NCI-H1092 (cell line): ENCODE results near the gene WDTC1.
A peak's percentile ranks its signal among the peaks of the same experiment; 100 is the strongest.

Experiments used
- DNase-seq: peaks from one replicate; lab custom pipeline; 2025; lab: John Stamatoyannopoulos, UW

The WDTC1 gene

DNA sequence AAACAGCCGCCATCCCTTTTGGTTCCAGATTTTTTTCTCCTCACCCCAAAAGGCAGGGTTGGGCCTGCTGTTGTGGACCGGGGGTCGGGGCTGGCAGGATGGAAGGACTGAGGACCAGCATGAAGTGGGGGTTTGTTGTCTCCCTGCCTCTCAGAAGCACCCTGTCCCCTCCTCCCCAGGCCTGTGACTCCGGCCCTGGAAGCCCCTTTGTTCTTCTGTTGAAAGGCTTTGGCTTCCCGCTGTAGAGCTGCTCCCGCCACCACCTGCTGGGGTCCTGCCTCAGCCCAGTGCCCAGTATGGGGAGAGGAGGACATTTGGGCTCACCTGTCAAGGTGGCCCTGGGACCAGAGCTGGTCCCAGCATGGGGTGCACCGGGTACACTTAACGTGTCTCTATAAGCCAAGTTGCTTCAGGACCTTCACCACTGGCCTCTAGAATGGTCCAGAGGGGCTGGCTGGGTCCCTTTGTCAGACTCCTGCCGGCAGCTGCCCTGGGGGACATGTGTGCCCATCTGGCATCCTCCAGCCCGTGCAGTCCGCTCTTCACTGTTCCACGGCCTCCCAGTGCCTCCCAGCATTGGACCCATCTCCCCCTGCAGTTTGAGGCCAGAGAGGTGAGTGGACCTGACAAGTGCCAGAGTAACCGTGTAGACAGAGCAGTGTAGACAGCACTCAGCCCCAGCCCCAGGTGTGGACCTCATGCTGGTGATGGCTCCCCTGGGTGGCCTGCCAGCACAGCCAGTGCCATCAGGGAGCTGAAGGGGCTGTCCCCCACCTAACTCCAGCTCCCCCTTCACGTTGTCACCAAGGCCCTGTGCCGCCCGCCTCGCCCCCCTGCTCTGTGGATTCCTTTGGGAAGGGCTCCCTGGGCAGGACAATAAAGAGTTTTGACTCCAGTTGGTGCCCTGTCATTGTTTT lies 101.3 kb downstream of the WDTC1 start:
- DNase-seq = no peak

DNA sequence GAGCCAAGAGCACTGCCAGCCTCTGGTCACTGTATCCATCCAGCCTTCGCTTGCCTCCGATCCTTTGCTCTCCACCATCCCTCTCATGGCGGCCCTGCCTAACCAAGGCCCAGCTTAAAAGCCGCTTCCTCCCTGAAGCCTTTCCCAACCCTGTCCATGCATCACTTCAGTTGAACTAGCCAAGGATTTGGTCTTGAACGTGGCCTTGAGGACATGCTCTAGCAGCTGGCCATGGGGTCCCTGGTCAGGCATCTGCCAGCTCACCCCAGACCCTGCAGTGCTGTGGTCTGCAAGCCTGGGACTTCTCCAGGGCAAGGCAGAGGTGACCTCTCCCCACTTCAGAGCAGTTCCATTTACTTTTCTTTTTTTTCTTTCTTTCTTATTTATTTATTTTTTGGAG lies 102.3 kb downstream of the WDTC1 start:
- DNase-seq = no peak

DNA sequence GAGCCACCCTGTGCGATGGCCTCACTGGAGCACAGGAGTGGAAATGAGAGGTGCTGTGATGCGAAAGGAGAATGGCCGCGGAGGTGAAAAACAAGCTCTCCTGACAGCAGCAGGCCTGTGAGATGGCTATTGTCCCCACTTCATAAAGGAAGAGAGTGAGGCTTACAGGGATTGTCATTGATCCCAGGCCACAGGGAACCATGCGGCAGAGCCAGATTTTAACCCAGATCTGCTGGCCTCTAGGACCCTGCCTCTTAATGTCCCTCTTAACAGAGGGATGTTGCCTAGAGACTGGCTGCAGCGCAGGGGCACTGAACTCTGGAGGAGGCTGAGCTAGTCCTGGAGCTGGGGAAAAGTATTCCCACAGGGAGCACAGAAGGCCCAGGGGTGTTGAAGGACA lies 104.3 kb downstream of the WDTC1 start:
- DNase-seq = no peak

DNA sequence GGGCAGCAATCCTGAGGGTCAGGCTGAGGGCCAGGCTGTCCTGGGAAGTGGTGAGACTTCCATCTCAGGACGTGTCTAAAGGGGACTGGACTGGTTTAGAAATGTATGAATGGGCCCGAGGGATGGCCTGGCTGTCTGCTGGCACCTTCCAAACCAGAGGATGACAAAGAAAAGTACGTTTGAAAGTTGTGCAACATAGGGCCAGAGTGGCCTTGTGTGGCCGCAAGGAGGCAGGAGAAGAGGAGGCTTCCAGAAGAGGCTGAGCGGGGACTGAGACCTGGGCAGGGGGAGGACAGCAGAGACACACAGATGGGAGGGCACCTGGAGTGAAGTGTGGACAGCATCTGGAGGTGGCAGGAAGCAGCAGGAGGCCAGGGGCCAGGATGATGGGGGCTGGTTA lies 104.8 kb downstream of the WDTC1 start:
- DNase-seq = no peak

DNA sequence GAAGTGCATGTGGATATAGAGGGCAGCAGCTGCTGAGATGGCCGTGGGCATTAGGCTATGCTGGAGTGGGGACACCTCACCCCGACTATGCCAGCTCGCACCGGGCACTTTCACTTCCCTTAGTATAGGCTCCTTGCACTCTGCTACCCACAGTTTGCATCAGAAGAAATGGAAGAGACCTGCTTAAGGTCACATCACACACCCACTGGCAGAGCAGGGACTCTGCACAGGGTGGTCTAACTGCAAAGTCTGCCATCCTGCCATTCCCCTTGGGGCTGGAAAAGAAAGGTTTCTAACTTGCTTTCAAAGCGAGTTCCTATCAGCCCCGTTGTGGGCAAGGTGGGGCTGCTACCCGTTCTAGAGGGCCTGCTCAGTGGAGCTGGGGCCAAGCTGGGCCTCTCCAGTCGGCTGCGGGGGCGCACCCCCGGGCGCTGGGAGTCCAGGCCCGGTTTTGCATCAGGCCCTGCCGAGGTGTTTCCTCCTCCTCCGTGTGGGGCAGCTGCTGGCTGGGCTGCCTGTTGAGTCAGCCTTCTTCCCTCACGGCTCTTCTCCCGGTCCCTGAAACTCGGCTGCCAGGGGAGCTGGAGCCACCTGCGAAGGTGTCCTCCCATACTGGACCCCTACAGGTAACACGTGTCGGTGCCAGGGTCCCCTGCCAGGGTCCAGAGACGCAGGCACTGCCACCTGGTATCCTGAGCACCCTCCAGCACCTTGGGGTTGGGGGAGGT lies 107.3 kb downstream of the WDTC1 start, which contains the start of gene SYTL1:
SYTL1 (plus strand) TSS at position 498 of the 728 bp plus-strand sequence. CDS start 3,313 bp downstream, outside the sequence.
- DNase-seq = no peak

DNA sequence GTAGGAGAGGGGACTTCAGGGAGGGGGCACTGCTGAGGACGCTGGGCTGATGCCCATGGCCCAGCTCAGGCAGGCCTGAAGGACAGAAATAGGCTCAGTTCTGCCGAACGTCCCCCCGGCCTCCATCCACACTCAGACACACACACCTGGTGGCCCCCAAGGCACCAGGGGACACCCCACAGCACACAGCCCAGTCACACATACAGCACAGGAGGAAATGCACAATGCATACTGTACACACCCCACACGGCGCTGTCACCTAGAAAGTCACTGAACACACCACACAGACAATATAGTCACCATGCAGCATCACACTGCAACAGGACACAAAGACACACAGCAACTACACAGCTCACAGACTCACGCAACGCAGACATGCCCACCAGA lies 108.0 kb downstream of the WDTC1 start:
- no peak for DNase-seq

DNA sequence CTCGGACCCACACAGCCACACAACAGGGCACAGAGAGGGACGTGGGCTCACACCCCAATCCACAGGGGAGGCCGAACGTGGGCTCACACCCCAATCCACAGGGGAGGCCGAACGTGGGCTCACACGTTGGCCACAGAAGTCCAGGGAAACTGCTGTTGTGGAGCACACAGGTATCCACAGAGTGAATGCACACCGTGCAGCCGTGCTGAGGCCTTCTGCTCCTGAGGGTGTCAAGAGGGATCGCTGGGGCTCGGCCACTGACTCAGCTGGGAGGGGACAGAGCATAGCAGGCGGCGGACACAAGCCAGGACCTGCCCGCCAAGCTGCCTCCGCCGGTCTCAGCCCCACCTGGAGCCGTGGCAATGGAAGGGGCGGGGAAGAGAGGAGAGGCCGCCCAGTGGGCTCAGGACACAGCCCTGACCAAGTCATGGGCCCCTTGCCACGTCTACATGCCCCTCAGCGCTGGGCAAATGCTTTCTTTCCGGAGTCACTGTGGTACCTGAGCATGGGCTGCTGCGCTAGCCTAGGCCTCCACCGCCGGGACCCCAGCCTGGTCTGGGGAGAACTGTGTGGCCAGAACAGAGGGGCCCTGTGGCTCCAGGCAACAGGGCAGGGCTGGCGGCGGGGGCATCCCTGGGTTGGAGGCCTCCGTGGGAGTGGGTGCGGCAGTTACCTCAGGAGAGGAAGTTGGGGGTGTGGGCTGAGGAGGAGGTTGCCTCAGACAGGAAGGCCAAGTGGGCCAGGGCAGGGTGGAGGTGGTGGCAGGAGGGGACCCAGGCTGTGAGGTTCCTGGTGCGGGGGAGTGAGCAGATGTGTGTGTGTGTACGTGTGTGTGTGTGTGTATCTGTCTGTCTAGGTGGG lies 108.6 kb downstream of the WDTC1 start:
- DNase-seq = no peak

DNA sequence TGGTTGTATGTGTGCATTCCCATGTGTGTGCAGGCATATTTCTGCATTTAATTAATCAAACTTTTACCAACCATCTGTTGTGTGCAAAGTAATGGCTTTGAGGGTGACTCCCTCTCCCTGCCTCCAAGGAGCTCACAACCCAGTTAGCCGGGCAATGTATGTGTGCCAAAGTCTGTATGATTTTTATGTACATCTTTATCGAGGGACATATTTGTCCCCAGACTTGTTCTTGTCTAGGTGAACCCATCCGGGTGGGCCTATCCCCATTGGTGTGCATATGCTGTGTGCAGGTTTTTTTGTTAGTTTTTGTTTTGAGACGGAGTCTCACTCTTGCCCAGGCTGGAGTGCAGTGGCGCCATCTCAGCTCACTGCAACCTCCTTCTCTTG lies 109.2 kb downstream of the WDTC1 start:
- DNase-seq = no peak

DNA sequence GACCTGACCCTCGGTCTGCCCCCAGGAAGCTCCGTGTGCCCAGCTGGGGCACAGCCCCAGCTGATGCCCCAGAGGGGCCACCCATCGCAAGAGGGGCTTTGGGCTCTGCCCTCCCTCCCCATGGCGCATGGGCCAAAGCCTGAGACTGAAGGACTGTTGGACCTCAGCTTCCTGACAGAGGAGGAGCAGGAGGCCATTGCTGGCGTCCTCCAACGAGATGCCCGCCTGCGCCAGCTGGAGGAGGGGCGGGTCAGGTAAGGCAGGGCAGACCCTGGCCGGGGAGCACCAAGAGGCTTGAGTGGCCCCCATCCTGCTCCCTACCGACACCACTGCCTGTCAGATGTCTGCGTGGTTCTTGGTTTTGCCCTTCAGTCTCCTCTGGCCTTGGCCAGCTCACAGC lies 110.8 kb downstream of the WDTC1 start:
- DNase-seq = no peak

DNA sequence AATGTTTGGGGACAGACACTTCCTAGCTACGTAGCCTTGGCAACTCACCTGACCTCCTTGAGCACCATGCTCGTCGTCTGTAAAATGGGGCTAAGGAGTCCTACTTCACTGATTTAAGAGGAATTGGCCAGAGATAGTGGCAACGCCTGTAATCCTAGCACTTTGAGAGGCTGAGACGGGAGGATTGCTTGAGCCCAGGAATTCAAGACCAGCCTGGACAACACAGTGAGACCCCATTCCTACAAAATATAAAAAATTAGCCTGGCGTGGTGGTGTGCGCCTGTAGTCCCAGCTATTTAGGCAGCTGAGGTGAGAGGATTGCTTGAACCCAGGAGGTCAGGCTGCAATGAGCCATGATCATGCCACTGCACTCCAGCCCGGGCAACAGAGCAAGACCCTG lies 111.9 kb downstream of the WDTC1 start:
- DNase-seq = no peak

DNA sequence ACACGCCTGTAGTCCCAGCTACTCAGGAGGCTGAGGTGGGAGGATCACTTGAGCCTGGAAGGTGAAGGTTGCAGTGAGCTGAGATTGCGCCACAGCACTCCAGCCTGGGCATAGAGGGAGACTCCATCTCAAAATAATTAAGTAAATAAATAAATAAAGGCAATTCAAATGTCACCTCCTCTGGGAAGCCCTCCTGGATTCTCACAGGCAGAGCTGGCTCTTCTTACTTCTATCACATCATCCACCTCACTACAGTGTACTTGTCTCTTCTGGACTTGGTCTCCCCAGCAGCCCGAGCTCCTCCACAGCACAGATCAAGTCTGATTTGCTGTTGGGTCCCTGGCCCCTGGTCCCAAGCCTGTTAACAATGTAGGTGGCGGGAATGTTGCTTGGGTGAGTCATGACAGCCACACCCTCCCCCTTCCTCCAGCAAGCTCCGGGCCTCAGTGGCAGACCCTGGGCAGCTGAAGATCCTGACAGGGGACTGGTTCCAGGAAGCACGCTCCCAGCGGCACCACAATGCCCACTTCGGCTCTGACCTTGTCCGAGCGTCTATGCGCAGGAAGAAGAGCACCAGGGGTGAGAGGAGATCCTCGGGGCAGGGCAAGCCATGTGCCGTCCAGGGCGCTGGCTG lies 112.7 kb downstream of the WDTC1 start:
- DNase-seq = no peak

DNA sequence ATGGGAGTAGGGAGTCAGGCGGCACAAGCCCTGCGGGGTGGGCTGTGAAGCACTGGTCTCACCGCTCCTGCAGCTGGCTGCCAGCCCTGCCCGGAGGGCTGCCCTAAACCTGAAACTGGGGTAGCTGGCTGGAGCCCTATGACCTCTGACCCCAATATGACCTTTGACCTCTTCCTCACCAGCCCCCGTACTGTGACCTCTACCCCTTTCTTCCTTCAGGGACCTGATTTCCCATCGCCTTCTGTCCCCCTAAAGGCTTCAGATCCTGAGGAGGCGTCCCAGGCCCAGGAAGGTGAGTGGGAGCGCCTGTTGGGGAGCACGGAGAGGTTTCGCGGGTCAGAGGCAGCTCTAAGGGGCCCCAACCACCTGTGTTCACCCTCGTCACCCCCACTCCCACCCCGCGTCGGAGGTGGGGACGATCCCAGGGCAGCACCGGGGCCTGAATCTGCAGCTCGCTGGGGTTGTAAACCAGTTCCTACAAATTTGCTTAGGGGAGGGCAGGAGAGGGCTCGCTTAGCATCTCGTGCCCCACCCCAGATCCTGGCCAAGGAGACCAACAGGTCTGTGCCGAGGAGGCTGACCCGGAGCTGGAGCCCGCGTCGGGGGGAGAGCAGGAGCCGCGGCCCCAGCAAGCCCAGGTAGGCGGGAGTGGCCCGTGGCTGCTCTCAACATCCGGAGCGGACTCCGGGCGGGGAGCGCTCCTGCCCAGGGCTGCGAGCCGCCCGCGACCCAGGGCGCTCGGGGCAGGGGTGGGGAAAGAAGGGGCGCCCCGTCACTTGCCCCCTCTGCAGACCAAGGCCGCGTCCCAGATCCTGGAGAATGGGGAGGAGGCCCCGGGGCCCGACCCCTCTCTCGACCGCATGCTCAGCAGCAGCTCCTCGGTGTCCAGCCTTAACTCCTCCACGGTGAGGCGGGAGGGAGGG lies 114.7 kb downstream of the WDTC1 start:
- DNase-seq = no peak

DNA sequence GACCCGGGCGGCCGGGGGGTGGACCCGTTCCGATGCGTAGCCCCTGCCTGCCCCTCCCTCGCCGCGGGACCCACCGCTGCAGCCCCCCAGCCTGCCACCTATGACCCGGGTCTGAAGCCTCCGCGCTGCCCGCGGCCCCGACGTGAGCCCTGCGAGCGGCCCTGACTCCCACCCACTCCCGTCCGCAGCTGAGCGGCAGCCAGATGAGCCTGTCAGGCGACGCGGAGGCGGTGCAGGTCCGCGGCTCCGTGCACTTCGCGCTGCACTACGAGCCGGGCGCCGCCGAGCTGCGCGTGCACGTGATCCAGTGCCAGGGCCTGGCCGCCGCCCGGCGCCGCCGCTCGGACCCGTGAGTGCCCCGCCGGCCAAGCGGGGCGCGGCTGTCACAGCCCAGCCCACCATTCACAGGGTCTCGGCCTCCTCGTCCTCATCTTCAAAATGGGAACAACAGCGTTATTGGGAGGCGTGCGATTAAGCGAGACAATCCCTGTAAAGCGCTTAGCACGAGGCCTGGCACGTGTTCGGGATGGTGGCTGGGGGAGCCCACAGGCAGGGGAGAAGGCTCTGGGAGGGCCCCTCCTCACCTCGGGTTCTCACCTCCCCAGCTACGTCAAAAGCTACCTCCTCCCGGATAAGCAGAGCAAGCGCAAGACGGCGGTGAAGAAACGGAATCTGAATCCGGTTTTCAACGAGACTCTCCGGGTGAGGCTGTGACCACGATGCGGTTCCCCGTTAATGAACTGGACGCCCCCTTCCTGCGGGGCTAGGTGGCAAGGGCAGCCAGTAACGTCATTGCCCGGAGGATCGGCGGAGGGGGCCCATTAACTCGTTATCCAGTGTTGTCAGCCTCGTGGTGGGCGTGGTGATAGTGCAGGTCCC lies 115.6 kb downstream of the WDTC1 start:
- DNase-seq = peak; percentile 74

DNA sequence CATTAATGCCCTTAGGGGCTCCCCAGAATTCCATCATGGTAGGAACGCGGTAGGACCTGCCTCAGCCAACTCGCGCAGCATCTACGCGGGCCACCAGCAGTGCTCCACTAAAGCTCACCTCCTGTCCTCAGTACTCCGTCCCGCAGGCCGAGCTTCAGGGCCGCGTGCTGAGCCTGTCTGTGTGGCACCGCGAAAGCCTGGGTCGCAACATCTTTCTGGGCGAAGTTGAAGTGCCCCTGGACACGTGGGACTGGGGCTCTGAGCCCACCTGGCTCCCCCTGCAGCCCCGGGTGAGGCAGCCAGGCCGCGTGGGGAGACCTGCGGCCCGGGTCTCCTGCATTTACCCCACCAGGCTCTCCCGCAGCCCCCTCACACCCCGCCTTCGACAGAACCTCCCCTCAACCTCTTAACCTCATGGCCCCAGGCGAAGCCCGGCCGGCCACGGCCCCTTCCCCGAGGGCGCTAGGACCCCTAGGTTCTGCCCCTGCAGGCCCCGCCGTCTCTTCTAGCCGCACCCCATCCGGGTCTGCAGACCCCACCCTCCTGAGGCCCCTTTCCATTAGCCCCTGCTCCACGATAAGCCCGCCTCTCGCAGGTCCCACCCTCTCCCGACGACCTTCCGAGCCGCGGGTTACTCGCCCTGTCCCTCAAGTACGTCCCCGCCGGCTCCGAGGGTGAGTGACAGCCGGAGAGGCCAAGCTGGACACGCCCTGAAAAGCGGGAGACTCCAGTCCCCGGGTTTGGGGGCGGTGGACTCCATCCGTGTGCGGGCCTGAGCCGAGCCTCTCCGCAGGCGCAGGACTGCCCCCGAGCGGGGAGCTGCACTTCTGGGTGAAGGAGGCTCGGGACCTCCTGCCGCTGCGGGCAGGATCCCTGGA lies 116.5 kb downstream of the WDTC1 start:
- DNase-seq = no peak

DNA sequence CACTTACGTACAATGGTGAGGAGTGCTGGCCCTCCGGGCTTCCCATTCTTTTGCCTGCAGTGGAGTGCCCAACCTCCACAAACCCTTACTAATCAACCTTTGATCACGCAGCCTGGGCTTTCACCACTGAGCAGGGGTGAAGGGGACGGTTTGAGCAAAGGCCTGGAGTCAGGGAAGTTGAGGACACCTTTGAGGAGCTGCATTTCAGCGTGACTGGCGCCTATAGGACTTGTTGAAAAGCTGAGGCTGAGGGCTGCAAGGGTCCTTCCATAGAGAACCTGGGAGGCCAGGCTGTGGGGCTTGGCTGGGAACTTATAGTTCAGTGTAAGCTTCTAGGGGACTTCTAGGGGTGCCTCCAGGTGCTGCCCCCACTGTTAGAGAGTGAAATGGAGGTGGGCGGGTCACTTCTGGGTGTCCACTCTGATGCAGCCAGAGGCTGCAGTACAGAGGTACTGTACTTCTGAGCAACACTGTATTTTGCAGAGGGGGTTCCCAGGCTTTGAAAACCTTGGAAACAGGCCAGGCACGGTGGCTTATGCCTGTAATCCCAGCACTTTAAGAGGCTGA lies 117.2 kb downstream of the WDTC1 start:
- no peak for DNase-seq

DNA sequence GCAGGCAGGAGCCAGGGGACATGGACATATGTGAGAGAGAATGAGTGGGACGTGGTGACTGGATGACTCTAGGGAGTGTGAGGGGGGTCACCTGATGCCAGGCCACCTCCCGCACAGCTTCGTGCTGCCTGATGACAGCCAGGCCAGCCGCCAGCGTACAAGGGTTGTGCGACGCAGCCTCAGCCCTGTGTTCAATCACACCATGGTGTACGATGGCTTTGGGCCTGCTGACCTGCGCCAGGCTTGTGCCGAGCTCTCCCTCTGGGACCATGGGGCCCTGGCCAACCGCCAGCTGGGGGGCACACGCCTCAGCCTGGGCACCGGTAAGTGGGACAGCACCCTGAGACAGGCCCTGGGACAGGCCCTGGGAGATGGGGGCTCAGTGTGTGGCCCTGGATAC lies 118.7 kb downstream of the WDTC1 start:
- DNase-seq = no peak

DNA sequence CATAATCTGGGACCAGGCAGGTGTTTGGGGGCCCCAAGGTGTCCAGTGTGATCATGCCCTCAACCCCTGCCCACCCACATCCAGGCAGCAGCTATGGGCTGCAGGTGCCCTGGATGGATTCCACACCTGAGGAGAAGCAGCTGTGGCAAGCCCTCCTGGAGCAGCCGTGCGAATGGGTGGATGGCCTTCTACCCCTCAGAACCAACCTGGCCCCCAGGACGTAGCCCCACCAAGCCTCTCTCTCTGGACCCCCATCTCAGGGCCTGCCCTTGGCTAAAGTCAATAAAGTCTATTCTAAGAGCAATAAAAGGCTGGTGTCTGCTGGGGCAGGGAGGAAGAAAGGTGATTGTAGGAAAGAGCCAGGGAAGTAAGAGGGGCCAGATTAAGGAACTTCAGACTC lies 119.2 kb downstream of the WDTC1 start:
- DNase-seq = no peak

DNA sequence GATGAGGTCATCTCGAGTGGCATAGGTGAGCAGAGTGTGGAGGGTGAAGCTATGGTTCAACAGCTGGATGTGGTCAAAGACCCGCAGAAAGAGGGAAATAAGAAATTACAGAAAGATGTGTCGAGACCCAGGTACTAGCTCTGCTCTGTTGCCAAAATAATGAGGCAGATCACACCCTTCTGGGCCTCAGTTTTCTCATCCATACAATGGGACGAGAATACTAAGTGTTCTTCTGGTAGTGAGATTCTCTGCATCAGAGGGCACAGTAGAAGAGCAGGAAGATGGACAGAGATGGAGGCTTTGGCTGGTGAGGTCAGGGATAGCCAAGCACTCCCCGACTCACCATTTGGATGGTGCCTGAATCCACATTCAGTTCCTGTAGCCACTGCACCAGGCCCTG lies 121.3 kb downstream of the WDTC1 start:
- no peak for DNase-seq

DNA sequence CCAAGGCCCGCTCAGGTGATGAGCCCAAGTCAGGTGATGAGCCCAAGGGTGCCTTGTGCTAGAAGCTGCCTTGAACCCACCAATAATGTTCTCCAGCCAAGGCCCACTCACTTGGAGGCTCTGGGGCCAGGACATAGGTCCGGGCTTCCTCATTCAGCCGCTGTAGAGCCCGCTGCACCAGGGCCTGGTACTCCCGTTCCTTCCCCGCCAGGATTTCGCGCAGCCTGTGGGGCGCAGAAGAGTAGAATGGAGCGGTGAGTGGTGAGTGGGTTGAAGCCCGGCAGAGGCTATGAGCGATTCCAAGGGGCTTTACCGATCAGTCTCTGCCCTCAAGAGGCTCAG lies 121.8 kb downstream of the WDTC1 start:
- no peak for DNase-seq
